GM23248 (cell line): ENCODE data around the gene RS1. TPM values are rescaled to one million over a fixed set of nuclear protein-coding genes. Genes with fewer than 3 reads are reported as not detected.
A peak's percentile ranks its signal among the peaks of the same experiment; 100 is the strongest.

Experiments
- DNase-seq: peaks from one replicate; pipeline ENCODE4 v3.0.0-alpha.2; 2015
- H2AFZ ChIP-seq: fragments of 200-600 bp; sonication (generic); 2 replicates; pipeline ENCODE4 v1.6.1; 2016; ENCODE audit warnings: antibody characterized with exemption
- H3F3A ChIP-seq: fragments of 200-600 bp; sonication (generic); 2 replicates; pipeline ENCODE4 v1.6.1; 2016; ENCODE audit warnings: mild to moderate bottlenecking, antibody characterized with exemption, mixed run types; ENCODE audit not compliant: insufficient read depth
- H3K27ac ChIP-seq: fragments of 200-600 bp; sonication (generic); 2 replicates; pipeline ENCODE4 v1.5.1; 2016; ENCODE audit warnings: mild to moderate bottlenecking
- H3K27me3 ChIP-seq: fragments of 200-600 bp; sonication (generic); replicated peaks from 2 replicates; pipeline ENCODE4 v1.6.1; 2016; ENCODE audit warnings: mild to moderate bottlenecking; ENCODE audit not compliant: insufficient read depth
- H3K36me3 ChIP-seq: fragments of 200-600 bp; sonication (generic); 2 replicates; pipeline ENCODE4 v1.6.1; 2016; ENCODE audit warnings: low read depth, mild to moderate bottlenecking
- H3K4me1 ChIP-seq: fragments of 200-600 bp; sonication (generic); 2 replicates; pipeline ENCODE4 v1.6.1; 2016; ENCODE audit warnings: mild to moderate bottlenecking; ENCODE audit not compliant: insufficient read depth
- H3K4me2 ChIP-seq: fragments of 200-600 bp; sonication (generic); one replicate; pipeline ENCODE4 v1.6.1; 2016; ENCODE audit warnings: mild to moderate bottlenecking; ENCODE audit not compliant: unreplicated experiment
- H3K4me3 ChIP-seq: fragments of 200-600 bp; sonication (generic); 2 replicates; pipeline ENCODE4 v1.5.1; 2016; ENCODE audit warnings: mild to moderate bottlenecking
- H3K79me2 ChIP-seq: fragments of 200-600 bp; sonication (generic); 2 replicates; pipeline ENCODE4 v1.6.1; 2016; ENCODE audit warnings: mild to moderate bottlenecking; ENCODE audit not compliant: insufficient read depth
- H3K9ac ChIP-seq: fragments of 200-600 bp; sonication (generic); 2 replicates; pipeline ENCODE4 v1.6.1; 2016; ENCODE audit warnings: mild to moderate bottlenecking
- H3K9me2 ChIP-seq: fragments of 200-600 bp; sonication (generic); 2 replicates; pipeline ENCODE4 v1.6.1; 2016; ENCODE audit warnings: mixed run types, mild to moderate bottlenecking, moderate library complexity; ENCODE audit not compliant: insufficient read depth
- H3K9me3 ChIP-seq: fragments of 200-600 bp; sonication (generic); one replicate; pipeline ENCODE4 v1.6.1; 2017; ENCODE audit warnings: low read depth
- H4K20me1 ChIP-seq: fragments of 200-600 bp; sonication (generic); 2 replicates; pipeline ENCODE4 v1.6.0; 2016; ENCODE audit not compliant: insufficient read depth
- EZH2 ChIP-seq: fragments of 200-600 bp; sonication (generic); IDR thresholded peaks from 2 replicates; pipeline ENCODE4 v1.6.1; 2018; ENCODE audit warnings: antibody characterized with exemption, mild to moderate bottlenecking; ENCODE audit not compliant: insufficient read depth, poor library complexity, severe bottlenecking
- EZH2phosphoT487 ChIP-seq: fragments of 200-600 bp; sonication (generic); IDR thresholded peaks from 2 replicates; pipeline ENCODE4 v1.6.1; 2018; ENCODE audit warnings: antibody characterized with exemption, moderate library complexity, mild to moderate bottlenecking, low read depth; ENCODE audit not compliant: insufficient read depth
- WGBS, 2 experiments: methylation state at CpG; one replicate each; pipeline ENCODE4 v1.1.6; 2015 to 2017; ENCODE audit warnings: low lambda C conversion rate in 2 of 2, low coverage in 1 of 2; ENCODE audit errors: missing lambda C conversion rate in 2 of 2; 5-methylcytosine and 5-hydroxymethylcytosine counted together
- in situ Hi-C: fragments of 300-500 bp; cut with MboI; formaldehyde crosslinking; loops from 2 replicates; pipeline ENCODE4 v1.15.0; 2020
- polyA plus RNA-seq: library from polyadenylated mRNA; unstranded; fragments of >200 nt; fragmentation: Nextera tagmentation; extraction: Ambion mirVana; gene quantifications from 2 replicates; pipeline ENCODE4 v1.2.1, GENCODE V29; 2016
- total RNA-seq: library from RNA; depleted of rRNA; stranded (reverse); fragments of >200 nt; shearing (Covaris generic); gene quantifications from 2 replicates; pipeline ENCODE4 v1.2.3, GENCODE V29; 2014

The RS1 gene
- total and polyA plus RNA-seq, 2 experiments from 2014 or later, result not detected

DNA sequence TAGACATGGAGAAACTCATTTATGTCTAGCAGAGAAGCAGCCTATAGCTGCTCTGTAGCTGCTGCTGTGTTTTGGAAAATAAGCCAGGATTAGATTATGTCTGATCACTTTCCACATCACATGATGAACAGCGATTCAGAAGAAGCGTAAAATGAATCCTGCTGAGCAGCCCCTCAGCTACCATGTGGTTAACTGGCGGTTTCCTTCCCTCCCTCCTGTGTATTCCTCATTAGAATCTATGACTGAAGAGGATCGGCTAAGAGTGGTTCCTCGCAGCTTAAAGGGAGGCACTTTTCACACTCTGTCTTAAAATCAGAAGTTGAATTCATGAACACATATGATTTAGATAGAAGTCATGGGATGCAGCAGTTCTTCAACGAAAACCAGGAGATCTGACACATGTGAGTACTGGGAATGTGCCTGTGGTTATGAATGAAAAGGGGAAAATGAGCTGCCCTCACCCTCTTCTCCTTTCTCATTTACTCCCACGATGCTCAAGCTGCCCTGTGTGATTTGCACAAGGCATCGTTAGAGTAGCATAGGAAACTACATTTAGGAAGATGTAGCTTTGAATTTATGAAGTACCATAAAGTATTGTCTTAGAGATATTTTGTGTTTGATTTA lies 35.6 kb upstream of the RS1 start, which contains the start of gene PPEF1:
TSS of gene PPEF1 (plus strand) at position 220 of the 624 bp plus-strand sequence. CDS start at position 356, 136 bp downstream.
- no peaks in the 10 kb centered on the region for H3K9me2 ChIP-seq
- H3K36me3 ChIP-seq, result no peaks in the 10 kb centered on the region
- no peak within 1 kb of the TSS for H3K4me2 ChIP-seq
- no peaks in the 10 kb centered on the region for H3K79me2 ChIP-seq
- H3K4me3 ChIP-seq, result no peak within 1 kb of the TSS
- no peaks in the 10 kb centered on the region for H4K20me1 ChIP-seq
- H3K27me3 ChIP-seq, result no peaks in the 10 kb centered on the region
- H3K9me3 ChIP-seq, result no peaks in the 10 kb centered on the region
- WGBS, 2 experiments, result 3 to 7% methylated on average over 7 to 8 of the region's 8 CpGs
- no peak within 1 kb of the TSS for H3K9ac ChIP-seq
- no peak within 1 kb of the TSS for H2AFZ ChIP-seq
- H3K4me1 ChIP-seq, result no peaks in the 10 kb centered on the region
- DNase-seq, result no peak
- TF ChIP-seq EZH2 (no peak), EZH2phosphoT487 (no peak)
- in situ Hi-C loops, result no loop called here
- H3F3A ChIP-seq, result no peaks in the 10 kb centered on the region
- no peak within 1 kb of the TSS for H3K27ac ChIP-seq

DNA sequence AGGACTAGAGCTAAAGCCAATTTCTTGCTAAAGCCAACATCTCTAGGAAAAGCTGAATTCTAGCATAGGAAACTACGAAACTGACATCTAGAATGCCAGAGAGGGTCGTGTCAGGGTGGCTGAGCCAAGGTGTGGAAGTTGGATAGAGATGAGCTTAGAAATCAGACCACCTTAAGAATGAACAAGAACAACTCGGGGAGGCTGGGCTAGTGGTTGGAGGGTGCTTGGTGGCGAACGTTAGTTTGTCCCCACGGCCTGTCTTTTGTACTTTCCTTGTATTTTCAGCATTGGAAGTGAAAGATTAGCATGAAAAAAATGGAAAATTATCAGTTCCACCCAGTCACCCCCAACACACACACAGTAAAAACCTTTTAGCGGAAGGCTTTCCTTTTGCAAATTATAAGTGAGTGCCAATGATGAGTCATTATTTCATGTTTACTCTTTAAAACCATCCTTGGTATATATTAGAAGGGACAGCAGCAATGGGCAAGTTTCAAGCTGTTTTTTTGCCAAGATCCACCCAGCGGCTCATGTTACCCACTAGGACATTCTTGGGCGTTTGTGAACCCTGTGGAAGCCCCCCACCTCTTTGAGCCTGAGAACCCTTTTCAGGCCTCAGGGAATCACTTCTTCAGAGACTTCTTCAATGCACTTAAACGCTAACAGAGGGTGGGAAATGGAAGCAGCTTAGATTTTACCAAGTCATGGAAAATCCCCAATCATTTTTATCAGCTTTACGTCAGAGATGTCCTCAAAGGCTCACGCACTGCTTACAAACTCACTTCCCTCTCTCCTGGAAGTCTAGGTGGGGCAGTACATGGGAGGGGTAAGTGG lies 30.7 kb upstream of the RS1 start:
- DNase-seq, result peak; percentile 42
- H3K27ac ChIP-seq, result no peak overlapping the region
- H2AFZ ChIP-seq, result no peak overlapping the region
- no peaks in the 10 kb centered on the region for H3K36me3 ChIP-seq
- H3K27me3 ChIP-seq, result no peaks in the 10 kb centered on the region
- 43% methylated on average over 10 to 12 of the region's 12 CpGs for WGBS, 2 experiments
- peaks cover 3% of the 10 kb centered on the region; the same call in 1 of the 2 replicates for H3K4me1 ChIP-seq
- TF ChIP-seq EZH2 (no peak), EZH2phosphoT487 (no peak)
- H3K79me2 ChIP-seq, result no peaks in the 10 kb centered on the region
- no peak overlapping the region for H3K4me2 ChIP-seq
- in situ Hi-C loops, result no loop called here
- no peaks in the 10 kb centered on the region for H3K9me3 ChIP-seq
- no peak overlapping the region for H3K4me3 ChIP-seq
- H3K9me2 ChIP-seq, result no peaks in the 10 kb centered on the region
- no peaks in the 10 kb centered on the region for H3F3A ChIP-seq
- H3K9ac ChIP-seq, result no peak overlapping the region
- H4K20me1 ChIP-seq, result no peaks in the 10 kb centered on the region

DNA sequence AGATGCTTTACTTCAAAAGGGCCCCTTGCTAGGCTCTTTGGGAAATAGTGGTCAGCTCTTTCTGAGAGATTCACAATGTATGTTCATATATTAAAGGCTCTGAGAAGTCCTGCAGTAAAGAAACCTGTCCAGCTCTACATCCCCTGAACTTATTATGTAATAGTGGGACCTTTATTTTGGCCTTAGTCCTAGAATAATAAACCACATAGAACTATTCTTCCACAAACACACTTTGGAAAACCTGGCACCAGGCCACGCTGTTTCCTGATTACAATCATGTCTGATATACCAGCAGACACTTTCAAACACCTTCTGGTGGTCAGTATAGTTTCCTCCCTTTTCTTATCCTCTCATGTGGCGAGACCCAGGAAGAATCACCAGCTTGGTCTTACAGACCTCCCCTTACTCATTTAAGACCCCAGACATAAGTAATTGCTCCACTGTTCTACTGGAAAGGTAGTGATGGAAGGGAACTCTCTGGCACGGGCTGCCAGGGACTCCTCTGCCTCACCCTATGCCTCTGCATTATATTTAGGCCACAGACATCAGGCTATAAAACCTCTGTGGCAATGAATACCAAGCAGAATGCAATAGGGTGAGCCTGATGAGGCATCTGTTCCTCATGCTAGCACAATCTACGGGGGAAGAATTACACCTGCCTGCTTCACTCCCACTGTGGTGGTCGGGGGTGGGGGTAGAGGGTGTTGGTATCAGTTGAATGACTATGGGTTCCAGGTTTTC lies 29.9 kb upstream of the RS1 start:
- Histone ChIP-seq H3K27ac (no peak overlapping the region), H3K36me3 (no peaks in the 10 kb centered on the region), H3K9me2 (no peaks in the 10 kb centered on the region), H3K4me1 (peaks cover 3% of the 10 kb centered on the region; the same call in 1 of the 2 replicates), H3K9me3 (no peaks in the 10 kb centered on the region), H3K9ac (no peak overlapping the region), H3K79me2 (no peaks in the 10 kb centered on the region), H3K4me2 (no peak overlapping the region), H3F3A (no peaks in the 10 kb centered on the region), H3K27me3 (no peaks in the 10 kb centered on the region), H2AFZ (no peak overlapping the region), H4K20me1 (no peaks in the 10 kb centered on the region), H3K4me3 (no peak overlapping the region)
- in situ Hi-C loops, result no loop called here
- WGBS, 2 experiments, result 52 to 55% methylated on average over 3 to 5 of the region's 5 CpGs
- TF ChIP-seq EZH2phosphoT487 (no peak), EZH2 (no peak)
- no peak for DNase-seq
